H1 (cell line): ENCODE measurements around the gene C22orf31. TPM values are rescaled to one million over a fixed set of nuclear protein-coding genes. Genes with fewer than 3 reads are reported as not detected.

Experiments used
- CTCF ChIA-PET: fragments of 300-600 bp; sonication (Branson Sonifier 250); formaldehyde crosslinking; loops from one replicate; lab custom pipeline; 2021; ENCODE audit not compliant: partially characterized antibody; lab: Charles Lee
- POLR2A ChIA-PET: fragments of 300-600 bp; sonication (Branson Sonifier 250); formaldehyde crosslinking; loops from one replicate; lab custom pipeline; 2021; ENCODE audit warnings: inconsistent platforms; ENCODE audit not compliant: partially characterized antibody; lab: Charles Lee
- DNase-seq, 2 experiments: peaks; one replicate each; pipeline versions ENCODE4 v3.0.0 to v3.0.0-alpha.2; 2010 to 2022; ENCODE audit warnings: low spot score in 2 of 2, low read depth in 1 of 2, mixed read lengths in 1 of 2
- FAIRE-seq: peaks from 2 replicates; lab custom pipeline; 2011; peaks lifted over from hg19 to GRCh38; lab: Jason Lieb, UNC
- H2AFZ ChIP-seq: 2 replicates; pipeline ENCODE4 v1.8.1; 2012; ENCODE audit warnings: low read length, inconsistent platforms
- H2AK5ac ChIP-seq: 2 replicates; pipeline ENCODE4 v1.6.1; 2013; ENCODE audit warnings: low read depth, low read length
- H2BK120ac ChIP-seq: replicated peaks from 2 replicates; pipeline ENCODE3; 2013; ENCODE audit warnings: low read depth, low read length, inconsistent platforms
- H2BK12ac ChIP-seq: 2 replicates; pipeline ENCODE4 v1.6.1; 2013; ENCODE audit warnings: low read depth, low read length
- H2BK15ac ChIP-seq: 2 replicates; pipeline ENCODE4 v1.6.1; 2013; ENCODE audit warnings: low read length
- H2BK20ac ChIP-seq: 2 replicates; pipeline ENCODE4 v1.6.1; 2013; ENCODE audit warnings: low read length
- H2BK5ac ChIP-seq: 2 replicates; pipeline ENCODE4 v1.6.1; 2013; ENCODE audit warnings: low read depth, low read length
- H3K14ac ChIP-seq: 2 replicates; pipeline ENCODE4 v1.6.1; 2013; ENCODE audit warnings: inconsistent platforms; ENCODE audit not compliant: insufficient read length
- H3K18ac ChIP-seq: 2 replicates; pipeline ENCODE4 v1.6.1; 2013; ENCODE audit warnings: low read length; ENCODE audit errors: extremely low read depth
- H3K23ac ChIP-seq: 2 replicates; pipeline ENCODE4 v1.6.1; 2013; ENCODE audit warnings: inconsistent platforms; ENCODE audit not compliant: insufficient read length
- H3K23me2 ChIP-seq: 2 replicates; pipeline ENCODE4 v1.6.1; 2013; ENCODE audit warnings: low read depth, low read length
- H3K27ac ChIP-seq: 2 replicates; pipeline ENCODE4 v1.6.1; 2011; ENCODE audit warnings: low read depth, low read length, inconsistent platforms
- H3K27me3 ChIP-seq, 4 experiments: replicated peaks in 1 of 4; 1 replicate in 1 of 4; 2 replicates in 3 of 4; pipeline versions ENCODE4 v1.6.1 to v1.8.1; 2011 to 2013; ENCODE audit warnings: low read length in 3 of 4, mild to moderate bottlenecking in 3 of 4, inconsistent platforms in 2 of 4, mixed read lengths in 2 of 4, moderate library complexity in 1 of 4; ENCODE audit not compliant: control insufficient read depth in 3 of 4, insufficient read depth in 3 of 4; ENCODE audit errors: extremely low read depth in 1 of 4
- H3K36me3 ChIP-seq, 4 experiments: 2 replicates each; pipeline versions ENCODE4 v1.6.1 to v1.8.1; 2011 to 2013; ENCODE audit warnings: mild to moderate bottlenecking in 4 of 4, low read length in 3 of 4, moderate library complexity in 2 of 4, control low read depth in 1 of 4, inconsistent platforms in 1 of 4; ENCODE audit not compliant: insufficient read depth in 4 of 4, control insufficient read depth in 2 of 4
- H3K4ac ChIP-seq: replicated peaks from 2 replicates; pipeline ENCODE3; 2013; ENCODE audit warnings: low read length, low read depth, mixed read lengths, inconsistent platforms; ENCODE audit not compliant: insufficient read length
- H3K4me1 ChIP-seq, 4 experiments: replicated peaks in 1 of 4; 1 replicate in 1 of 4; 2 replicates in 3 of 4; pipeline versions ENCODE4 v1.6.1 to v1.8.1; 2011 to 2013; ENCODE audit warnings: low read length in 3 of 4, inconsistent platforms in 2 of 4, mixed read lengths in 1 of 4; ENCODE audit not compliant: insufficient read depth in 4 of 4, control insufficient read depth in 3 of 4
- H3K4me2 ChIP-seq, 2 experiments: 2 replicates each; pipeline versions ENCODE4 v1.6.1 to v1.8.1; 2011 to 2013; ENCODE audit warnings: low read depth in 2 of 2, low read length in 2 of 2, control low read depth in 1 of 2, inconsistent platforms in 1 of 2, mild to moderate bottlenecking in 1 of 2; ENCODE audit not compliant: insufficient read depth in 1 of 2
- H3K4me3 ChIP-seq, 4 experiments: fragments of 200-600, 300-600 bp in 1 of 4; sonication (generic), shearing (Covaris generic), sonication (Bioruptor Twin) in 1 of 4; 2 replicates each; pipeline versions ENCODE4 v1.5.1 to v1.8.1; 2011 to 2016; ENCODE audit warnings: low read length in 4 of 4, low read depth in 3 of 4, control low read depth in 2 of 4, inconsistent platforms in 2 of 4, mild to moderate bottlenecking in 2 of 4, mixed read lengths in 1 of 4, moderate library complexity in 1 of 4; ENCODE audit not compliant: insufficient read depth in 2 of 4; ENCODE audit errors: extremely low read depth in 1 of 4
- H3K56ac ChIP-seq: replicated peaks from 2 replicates; pipeline ENCODE3; 2013; ENCODE audit warnings: low read depth, mild to moderate bottlenecking, mixed read lengths, low read length, inconsistent platforms; ENCODE audit not compliant: insufficient read length
- H3K79me1 ChIP-seq: 2 replicates; pipeline ENCODE4 v1.6.1; 2013; ENCODE audit warnings: low read depth, low read length, control low read depth
- H3K79me2 ChIP-seq, 2 experiments: 2 replicates each; pipeline versions ENCODE4 v1.6.1 to v1.8.1; 2012 to 2013; ENCODE audit warnings: low read length in 2 of 2, mild to moderate bottlenecking in 2 of 2, inconsistent platforms in 1 of 2; ENCODE audit not compliant: insufficient read depth in 2 of 2, control insufficient read depth in 1 of 2
- H3K9ac ChIP-seq, 4 experiments: replicated peaks in 1 of 4; 1 replicate in 1 of 4; 2 replicates in 3 of 4; pipeline versions ENCODE4 v1.6.1 to v1.8.1; 2011 to 2013; ENCODE audit warnings: low read depth in 3 of 4, low read length in 3 of 4, control low read depth in 2 of 4, mild to moderate bottlenecking in 2 of 4, moderate library complexity in 2 of 4, inconsistent platforms in 1 of 4; ENCODE audit errors: extremely low read depth in 1 of 4
- H3K9me3 ChIP-seq, 2 experiments: 2 replicates each; pipeline versions ENCODE4 v1.6.1 to v1.8.1; 2012 to 2013; ENCODE audit warnings: mild to moderate bottlenecking in 2 of 2, moderate library complexity in 2 of 2, control low read depth in 1 of 2, inconsistent platforms in 1 of 2, low read depth in 1 of 2, low read length in 1 of 2, mixed read lengths in 1 of 2; ENCODE audit not compliant: insufficient read depth in 2 of 2
- H4K20me1 ChIP-seq, 2 experiments: replicated peaks in 1 of 2; 2 replicates each; pipeline versions ENCODE3 to v1.8.1; 2011 to 2013; ENCODE audit warnings: inconsistent platforms in 2 of 2, low read length in 2 of 2, mild to moderate bottlenecking in 1 of 2; ENCODE audit not compliant: insufficient read depth in 2 of 2, control insufficient read depth in 1 of 2
- H4K5ac ChIP-seq: 2 replicates; pipeline ENCODE4 v1.6.1; 2013; ENCODE audit warnings: low read length, low read depth, mixed read lengths, inconsistent platforms; ENCODE audit not compliant: insufficient read length
- H4K8ac ChIP-seq: 2 replicates; pipeline ENCODE4 v1.8.0; 2013; ENCODE audit warnings: mild to moderate bottlenecking, moderate library complexity, low read length, inconsistent platforms; ENCODE audit not compliant: insufficient read depth; ENCODE audit errors: extremely low read depth
- H4K91ac ChIP-seq: replicated peaks from 2 replicates; pipeline ENCODE3; 2013; ENCODE audit warnings: low read length, mixed read lengths, inconsistent platforms; ENCODE audit not compliant: insufficient read length
- CHD1 ChIP-seq: IDR thresholded peaks from 2 replicates; pipeline ENCODE4 v1.6.1; 2012; ENCODE audit warnings: low read depth, low read length, improper control_type of control experiment
- CREB1 ChIP-seq: IDR thresholded peaks from 2 replicates; pipeline ENCODE4 v1.6.1; 2012; ENCODE audit warnings: inconsistent platforms
- HDAC2 ChIP-seq, 2 experiments: fragments of 300-600 bp in 1 of 2; sonication (generic) in 1 of 2; IDR thresholded peaks; 2 replicates each; pipeline ENCODE4 v1.6.1; 2011 to 2012; ENCODE audit warnings: low read depth in 2 of 2, low read length in 2 of 2, mild to moderate bottlenecking in 2 of 2, moderate library complexity in 2 of 2, borderline replicate concordance in 1 of 2, inconsistent platforms in 1 of 2
- KDM5A ChIP-seq: fragments of 200-600 bp; IDR thresholded peaks from 2 replicates; pipeline ENCODE4 v1.7.1; 2012; ENCODE audit warnings: mild to moderate bottlenecking, low read length, inconsistent platforms, mixed read lengths
- WGBS, 2 experiments: shearing (Covaris generic) in 1 of 2; methylation state at CpG; one replicate each; pipeline versions ENCODE4 v1.1.6 to v1.1.7; 2013 to 2015; ENCODE audit warnings: low lambda C conversion rate in 2 of 2, mixed read lengths in 2 of 2, inconsistent platforms in 1 of 2, low coverage in 1 of 2, missing lambda C conversion rate in 1 of 2; ENCODE audit not compliant: insufficient replicate concordance in 2 of 2, insufficient coverage in 1 of 2, insufficient read length in 1 of 2; ENCODE audit errors: extremely low coverage in 1 of 2, missing lambda C conversion rate in 1 of 2; 5-methylcytosine and 5-hydroxymethylcytosine counted together
- polyA plus RNA-seq, 7 experiments: library from polyadenylated mRNA; depleted of rRNA in 3 of 7; stranded (reverse) in 5 of 7; unstranded in 2 of 7; fragments of >200 nt in 5 of 7; fragments of 200-250 nt in 2 of 7; gene quantifications; 1 replicate in 5 of 7; 2 replicates in 1 of 7; 4 replicates in 1 of 7; pipeline versions ENCODE4 v1.2.1 to v1.2.3, GENCODE V29; 2011 to 2013; ENCODE audit warnings: missing spikeins in 2 of 7, mixed read lengths in 2 of 7
- total RNA-seq: library from RNA; stranded (reverse); fragmentation: NEBNext Ultra II Directional; extraction: Animal tissue kit (Norgen Biotek cat#: 25700); gene quantifications from 2 replicates; pipeline ENCODE4 v1.2.1, GENCODE V29; 2021

C22orf31 gene
- total and polyA plus RNA-seq, 2 of the 8 experiments (the other 6 are each of a cell fraction or from before 2014, with no cell fraction given): not detected

DNA sequence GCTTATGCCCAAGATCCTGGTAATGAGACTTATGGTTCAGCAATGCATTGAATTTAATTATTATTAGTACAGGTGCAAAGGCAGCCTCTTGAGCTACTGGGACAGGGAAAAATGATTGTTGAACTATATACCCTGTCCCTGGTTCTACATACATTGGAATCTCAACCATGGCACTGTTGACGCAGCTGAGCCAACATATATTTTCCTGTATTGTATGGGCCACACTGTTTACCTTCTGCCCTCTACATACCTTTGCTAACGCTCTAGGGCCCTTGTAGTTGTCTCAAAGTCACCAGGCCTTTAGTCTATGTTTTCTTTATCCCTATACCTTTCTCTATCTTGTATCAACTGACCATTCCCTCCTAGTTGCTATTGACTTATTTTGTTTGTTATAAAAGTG, 33.8 kb upstream of the C22orf31 start:
- WGBS, 2 experiments: 75% methylated on average over 2 of the region's 2 CpGs; no CpG with 5 or more reads in 1 of the 2 experiments
- H3K9ac ChIP-seq: no peak overlapping the region
- no peaks in the 10 kb centered on the region for H3K27me3 ChIP-seq
- no peaks in the 10 kb centered on the region for H3K79me1 ChIP-seq
- no peak overlapping the region for H3K4me2 ChIP-seq
- H2BK12ac ChIP-seq: no peak overlapping the region
- no peak overlapping the region for H3K27ac ChIP-seq
- H4K20me1 ChIP-seq: no peaks in the 10 kb centered on the region
- FAIRE-seq (no peak), DNase-seq (no peak)
- no peak overlapping the region for H2BK20ac ChIP-seq
- no peak overlapping the region for H3K23ac ChIP-seq
- TF ChIP-seq KDM5A: no peak
- no peak for TF ChIP-seq CHD1
- TF ChIP-seq CREB1: no peak
- no peak for TF ChIP-seq HDAC2 (IDR thresholded peaks at IDR 0.05; ENCODE audit: borderline replicate concordance in 1 of 2, low read depth in 2 of 2, low read length in 2 of 2)
- peaks cover 0 to 7% (median 5%) of the 10 kb centered on the region in 4 experiments; a peak in 3 of 7 replicates for H3K4me1 ChIP-seq
- no peak overlapping the region for H3K18ac ChIP-seq
- ChIA-PET POLR2A (no interaction called here), CTCF (interaction anchor here (0.8 to 1.5 kb wide), 3 partner anchors 14 to 30 kb away, joined by 3 to 4 read pairs (median 4); no protein-coding TSS in a partner anchor)
- no peak overlapping the region for H4K5ac ChIP-seq
- H2BK5ac ChIP-seq: no peak overlapping the region
- no peak overlapping the region for H2AK5ac ChIP-seq
- H4K8ac ChIP-seq: no peak overlapping the region
- H3K4ac ChIP-seq: no peak overlapping the region
- H3K36me3 ChIP-seq: no peaks in the 10 kb centered on the region
- no peak overlapping the region for H2BK120ac ChIP-seq
- H3K14ac ChIP-seq: no peak overlapping the region
- H4K91ac ChIP-seq: no peak overlapping the region
- no peak overlapping the region for H2AFZ ChIP-seq
- no peak overlapping the region for H3K4me3 ChIP-seq
- no peaks in the 10 kb centered on the region for H3K9me3 ChIP-seq
- H2BK15ac ChIP-seq: no peak overlapping the region
- H3K79me2 ChIP-seq: no peaks in the 10 kb centered on the region
- H3K23me2 ChIP-seq: no peaks in the 10 kb centered on the region
- no peak overlapping the region for H3K56ac ChIP-seq
